Gastrocnemius medialis (tissue), 4 donors: ENCODE measurements around the gene RSPH9.

Experiments used
- POLR2A ChIP-seq, 2 donors: fragments of 450-650 bp; IDR thresholded peaks; one replicate each; pipeline ENCODE4 v1.6.1; 2017; ENCODE audit warnings: antibody characterized with exemption in 2 of 2, mild to moderate bottlenecking in 2 of 2, moderate library complexity in 2 of 2
- TF ChIP-seq, protein P1 (sequence below), 5 experiments: fragments of 450-650 bp in 3 of 5; fragments of 200-600 bp in 2 of 5; sonication (generic) in 2 of 5; IDR thresholded peaks in 4 of 5; conservative IDR thresholded peaks in 1 of 5; 1 replicate in 4 of 5; 2 replicates in 1 of 5; pipeline ENCODE4 v1.5.1; 2016 to 2019; ENCODE audit warnings: antibody characterized with exemption in 5 of 5, mild to moderate bottlenecking in 3 of 5, moderate library complexity in 3 of 5

DNA sequence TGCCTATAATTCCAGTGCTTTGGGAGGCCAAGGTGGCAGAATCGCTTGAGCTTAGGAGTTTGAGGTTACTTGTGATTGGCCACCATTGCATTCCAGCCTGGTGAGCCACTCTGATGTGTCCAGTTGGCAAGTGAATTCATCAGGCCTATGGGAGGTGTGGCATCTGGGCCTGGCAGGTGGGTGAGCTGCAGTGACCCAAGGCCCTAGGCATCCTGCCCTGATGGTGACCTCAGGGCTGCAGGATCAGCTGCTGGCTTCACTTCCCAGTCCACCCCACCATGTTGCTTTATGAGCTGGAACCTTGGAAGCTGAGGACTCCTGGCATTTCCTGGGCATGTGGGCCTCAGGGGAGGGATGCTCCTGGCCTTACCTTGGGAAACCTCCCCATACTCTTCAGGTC, 20.5 kb downstream of the RSPH9 start:
- TF ChIP-seq, protein P1, sequence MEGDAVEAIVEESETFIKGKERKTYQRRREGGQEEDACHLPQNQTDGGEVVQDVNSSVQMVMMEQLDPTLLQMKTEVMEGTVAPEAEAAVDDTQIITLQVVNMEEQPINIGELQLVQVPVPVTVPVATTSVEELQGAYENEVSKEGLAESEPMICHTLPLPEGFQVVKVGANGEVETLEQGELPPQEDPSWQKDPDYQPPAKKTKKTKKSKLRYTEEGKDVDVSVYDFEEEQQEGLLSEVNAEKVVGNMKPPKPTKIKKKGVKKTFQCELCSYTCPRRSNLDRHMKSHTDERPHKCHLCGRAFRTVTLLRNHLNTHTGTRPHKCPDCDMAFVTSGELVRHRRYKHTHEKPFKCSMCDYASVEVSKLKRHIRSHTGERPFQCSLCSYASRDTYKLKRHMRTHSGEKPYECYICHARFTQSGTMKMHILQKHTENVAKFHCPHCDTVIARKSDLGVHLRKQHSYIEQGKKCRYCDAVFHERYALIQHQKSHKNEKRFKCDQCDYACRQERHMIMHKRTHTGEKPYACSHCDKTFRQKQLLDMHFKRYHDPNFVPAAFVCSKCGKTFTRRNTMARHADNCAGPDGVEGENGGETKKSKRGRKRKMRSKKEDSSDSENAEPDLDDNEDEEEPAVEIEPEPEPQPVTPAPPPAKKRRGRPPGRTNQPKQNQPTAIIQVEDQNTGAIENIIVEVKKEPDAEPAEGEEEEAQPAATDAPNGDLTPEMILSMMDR (IDR thresholded peaks at IDR 0.05 in 4 of 5, conservative IDR thresholded peaks at IDR 0.05 in 1 of 5), result no peak
- no peak for TF ChIP-seq POLR2A (IDR thresholded peaks at IDR 0.05)
